Right cardiac atrium (tissue), 5 donors: Measurements from ENCODE around the gene PGF. TPM values are rescaled to one million over a fixed set of nuclear protein-coding genes. Genes with fewer than 3 reads are reported as not detected.

Experiments used
- ATAC-seq, 2 donors: fragments of 200-7000 bp; cut with Tn5 transposase; one replicate each; pipeline versions ENCODE4 v1.8.0 to v1.9.1; 2020; ENCODE audit warnings: moderate library complexity in 2 of 2, mild to moderate bottlenecking in 1 of 2
- DNase-seq, 3 donors: peaks; one replicate each; pipeline ENCODE4 v3.0.0-alpha.2; 2020
- H3K27ac ChIP-seq: one replicate; pipeline ENCODE4 v1.5.1; 2013; ENCODE audit warnings: mild to moderate bottlenecking, low read length, control low read depth, moderate library complexity
- H3K27me3 ChIP-seq: one replicate; pipeline ENCODE4 v1.6.1; 2013; ENCODE audit not compliant: control insufficient read depth, insufficient read depth
- H3K4me1 ChIP-seq: one replicate; pipeline ENCODE4 v1.6.1; 2013; ENCODE audit warnings: low read length; ENCODE audit not compliant: control insufficient read depth, insufficient read depth
- H3K4me3 ChIP-seq: one replicate; pipeline ENCODE4 v1.5.1; 2013; ENCODE audit warnings: low read length, control low read depth
- H3K9me3 ChIP-seq: one replicate; pipeline ENCODE4 v1.6.1; 2013; ENCODE audit warnings: low read length; ENCODE audit not compliant: control insufficient read depth
- WGBS: extraction: QIAGEN DNeasy Blood & Tissue Kit; methylation state at CpG from one replicate; pipeline ENCODE4 v1.1.7; 2013; 5-methylcytosine and 5-hydroxymethylcytosine counted together
- intact Hi-C, 4 donors: fragments of 100-400 bp; cut with DNase I; formaldehyde crosslinking; loops; one replicate each; pipeline versions ENCODE4 v1.11.0 to v1.14.0; 2022 to 2023
- polyA plus RNA-seq: library from polyadenylated mRNA; stranded (reverse); fragments of 200-250 nt; gene quantifications from one replicate; pipeline ENCODE4 v1.2.3, GENCODE V29; 2013
- total RNA-seq, 4 donors: library from RNA; stranded (reverse); fragmentation: NEBNext Ultra II Directional; extraction: Animal tissue kit (Norgen Biotek cat#: 25700); gene quantifications; one replicate each; pipeline ENCODE4 v1.2.1, GENCODE V29; 2021
- donor health status: healthy with polysubstance abuse.
- donor health status: DM: no; HTN: yes; CAD: no.
- donor health status: DM: no; HTN: no; CAD: no.
- donor health status: DM: no; HTN: yes; CAD: no; lungs with severe emphysema.
- donor health status: DM: yes; HTN: yes; CAD: no.

PGF gene
- total and polyA plus RNA-seq, 5 donors: 2.9 to 5.9 (median 4.2) TPM

GRCh38 chr14:74948228-74949175, 6.9 kb downstream of the PGF start:
- ATAC-seq: no peak
- Histone ChIP-seq H3K4me1 (no peaks in the 10 kb centered on the region), H3K4me3 (no peak overlapping the region), H3K27me3 (no peaks in the 10 kb centered on the region), H3K9me3 (no peaks in the 10 kb centered on the region), H3K27ac (no peak overlapping the region)
- DNase-seq: no peak
- intact Hi-C loops: loop anchor here in 2 of 4 donors (5.0 to 10.0 kb wide), 3 partner anchors 56 to 139 kb away; partner anchors contain the start of gene EIF2B2 (in 1 of the 2)
- WGBS: 77% methylated on average over 23 of the region's 23 CpGs

- intact Hi-C loops: loop anchor here in 3 of 4 donors (2.0 to 10.0 kb wide), 4 partner anchors 57 to 141 kb away; partner anchors contain the start of gene EIF2B2 (in 1 of the 3)
- no peak for ATAC-seq
- Histone ChIP-seq H3K4me3 (no peak overlapping the region), H3K4me1 (peaks cover 4% of the 10 kb centered on the region), H3K27me3 (no peaks in the 10 kb centered on the region), H3K27ac (no peak overlapping the region), H3K9me3 (no peaks in the 10 kb centered on the region)
- DNase-seq: no peak
- WGBS: 90% methylated on average over 13 of the region's 13 CpGs
These were observed 7.8 kb downstream of the PGF start for GRCh38 chr14:74947353-74948227.

GRCh38 chr14:74946659-74947281, 8.6 kb downstream of the PGF start:
- 16% methylated on average over 5 of the region's 5 CpGs for WGBS
- Histone ChIP-seq H3K4me3 (no peak overlapping the region), H3K4me1 (peaks cover 7% of the 10 kb centered on the region), H3K27me3 (no peaks in the 10 kb centered on the region), H3K27ac (no peak overlapping the region), H3K9me3 (no peaks in the 10 kb centered on the region)
- ATAC-seq: peak; percentile 42 to 48
- intact Hi-C loops: loop anchor here in 3 of 4 donors (2.0 to 10.0 kb wide), 4 partner anchors 58 to 142 kb away; partner anchors contain the start of gene EIF2B2 (in 1 of the 3)
- peak in 2 of 3 donors; percentile 75 for DNase-seq

- WGBS: 39% methylated on average over 17 of the region's 17 CpGs
- DNase-seq: peak; percentile 77 to 91 (median 88)
- peaks cover 14% of the 10 kb centered on the region for H3K4me1 ChIP-seq
- H3K27ac ChIP-seq: no peak overlapping the region
- peak; percentile 77 to 81 for ATAC-seq
- intact Hi-C loops: loop anchor here in 3 of 4 donors (2.0 to 10.0 kb wide), 4 partner anchors 59 to 143 kb away; partner anchors contain the start of gene EIF2B2 (in 1 of the 3)
- H3K4me3 ChIP-seq: no peak overlapping the region
- H3K27me3 ChIP-seq: no peaks in the 10 kb centered on the region
- H3K9me3 ChIP-seq: no peaks in the 10 kb centered on the region
These were observed 9.3 kb downstream of the PGF start for GRCh38 chr14:74945852-74946658.

GRCh38 chr14:74945261-74945851, 10.0 kb downstream of the PGF start:
- ATAC-seq: no peak
- H3K27ac ChIP-seq: no peak overlapping the region
- 68% methylated on average over 17 of the region's 17 CpGs for WGBS
- peaks cover 17% of the 10 kb centered on the region for H3K4me1 ChIP-seq
- intact Hi-C loops: loop anchor here in 2 of 4 donors (5.0 to 10.0 kb wide), 3 partner anchors 59 to 142 kb away; partner anchors contain the start of gene EIF2B2 (in 1 of the 2)
- no peak for DNase-seq
- no peak overlapping the region for H3K4me3 ChIP-seq
- no peaks in the 10 kb centered on the region for H3K9me3 ChIP-seq
- H3K27me3 ChIP-seq: no peaks in the 10 kb centered on the region

GRCh38 chr14:74942608-74943007, 12.8 kb downstream of the PGF start:
- peaks cover 26% of the 10 kb centered on the region for H3K4me1 ChIP-seq
- WGBS: 92% methylated on average over 11 of the region's 11 CpGs
- no peaks in the 10 kb centered on the region for H3K9me3 ChIP-seq
- DNase-seq (no peak), ATAC-seq (no peak)
- intact Hi-C loops: loop anchor here in 1 of 4 donors (10.0 kb wide), 2 partner anchors 62 to 142 kb away; partner anchors contain the start of gene EIF2B2
- no peak overlapping the region for H3K4me3 ChIP-seq
- H3K27me3 ChIP-seq: no peaks in the 10 kb centered on the region
- H3K27ac ChIP-seq: peak overlapping the region; percentile 78

GRCh38 chr14:74942181-74942580, 13.2 kb downstream of the PGF start:
- H3K4me3 ChIP-seq: no peak overlapping the region

GRCh38 chr14:74941676-74942097, 13.7 kb downstream of the PGF start:
- peak; percentile 57 to 75 for ATAC-seq

More at GRCh38 chr14:74942181-74942580, 13.2 kb downstream of the PGF start:
- peak overlapping the region; percentile 78 for H3K27ac ChIP-seq
- H3K9me3 ChIP-seq: no peaks in the 10 kb centered on the region
- DNase-seq (no peak), ATAC-seq (no peak)
- WGBS: 83% methylated on average over 12 of the region's 12 CpGs
- peaks cover 26% of the 10 kb centered on the region for H3K4me1 ChIP-seq
- intact Hi-C loops: loop anchor here in 1 of 4 donors (10.0 kb wide), 2 partner anchors 63 to 143 kb away; partner anchors contain the start of gene EIF2B2
- no peaks in the 10 kb centered on the region for H3K27me3 ChIP-seq

GRCh38 chr14:74940956-74941565, 14.3 kb downstream of the PGF start:
- DNase-seq (no peak), ATAC-seq (no peak)
- H3K4me3 ChIP-seq: no peak overlapping the region
- H3K27me3 ChIP-seq: no peaks in the 10 kb centered on the region
- peak overlapping the region; percentile 78 for H3K27ac ChIP-seq
- 80% methylated on average over 18 of the region's 18 CpGs for WGBS
- H3K9me3 ChIP-seq: no peaks in the 10 kb centered on the region
- intact Hi-C loops: loop anchor here in 1 of 4 donors (10.0 kb wide), 2 partner anchors 64 to 144 kb away; partner anchors contain the start of gene EIF2B2
- peaks cover 26% of the 10 kb centered on the region for H3K4me1 ChIP-seq

More at GRCh38 chr14:74941676-74942097, 13.7 kb downstream of the PGF start:
- H3K27ac ChIP-seq: peak overlapping the region; percentile 78
- no peak overlapping the region for H3K4me3 ChIP-seq
- intact Hi-C loops: loop anchor here in 1 of 4 donors (10.0 kb wide), 2 partner anchors 63 to 143 kb away; partner anchors contain the start of gene EIF2B2
- no peaks in the 10 kb centered on the region for H3K27me3 ChIP-seq
- no peaks in the 10 kb centered on the region for H3K9me3 ChIP-seq
- WGBS: 13% methylated on average over 13 of the region's 13 CpGs
- DNase-seq: peak; percentile 83 to 90 (median 88)
- peaks cover 26% of the 10 kb centered on the region for H3K4me1 ChIP-seq
